NCI-H2029 treated with DMSO at 0.1 percent for 48 hours (cell line): ENCODE data around the gene CSN3.
"Not testable (repeated sequence)": the region's sequence is repeated elsewhere in the genome, so short reads cannot be mapped to it uniquely, and the experiment has no call there.

Experiments used
- DNase-seq: peaks from one replicate; lab custom pipeline; 2025; lab: John Stamatoyannopoulos, UW

CSN3 gene, protein sequence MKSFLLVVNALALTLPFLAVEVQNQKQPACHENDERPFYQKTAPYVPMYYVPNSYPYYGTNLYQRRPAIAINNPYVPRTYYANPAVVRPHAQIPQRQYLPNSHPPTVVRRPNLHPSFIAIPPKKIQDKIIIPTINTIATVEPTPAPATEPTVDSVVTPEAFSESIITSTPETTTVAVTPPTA

GRCh38 chr4:70242297-70242696 is at the start of gene CSN3:
Gene CSN3 (plus strand): TSS chr4:70242597. CDS start chr4:70244820, 2,223 bp downstream.
- DNase-seq = not testable (repeated sequence)

GRCh38 chr4:70192895-70193294 is 49.5 kb upstream of the CSN3 start:
- no peak for DNase-seq

DNA sequence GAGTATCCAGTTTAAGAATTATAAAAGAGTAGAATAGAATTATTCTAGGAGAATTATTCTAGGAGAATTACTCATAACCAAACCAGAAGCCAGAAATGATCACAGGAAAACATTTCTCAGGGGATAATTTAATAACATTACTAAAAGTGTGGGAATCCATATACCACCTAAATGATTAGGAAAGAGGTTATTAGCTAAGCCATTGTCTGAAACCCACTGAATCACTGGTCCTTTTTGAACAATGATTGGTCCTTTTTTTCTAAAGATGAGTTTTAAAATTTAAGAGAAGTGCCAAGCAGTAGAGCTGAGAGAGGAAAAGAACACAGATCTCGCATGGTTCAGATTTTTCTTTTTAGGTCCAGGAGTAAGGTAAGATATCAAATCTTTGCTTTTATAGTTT is 47.0 kb upstream of the CSN3 start, which contains the start of gene ODAM:
Gene ODAM, plus strand, starts transcription at position 301 of the 400 bp plus-strand sequence. CDS start 819 bp downstream, outside the sequence.
- DNase-seq = no peak

DNA sequence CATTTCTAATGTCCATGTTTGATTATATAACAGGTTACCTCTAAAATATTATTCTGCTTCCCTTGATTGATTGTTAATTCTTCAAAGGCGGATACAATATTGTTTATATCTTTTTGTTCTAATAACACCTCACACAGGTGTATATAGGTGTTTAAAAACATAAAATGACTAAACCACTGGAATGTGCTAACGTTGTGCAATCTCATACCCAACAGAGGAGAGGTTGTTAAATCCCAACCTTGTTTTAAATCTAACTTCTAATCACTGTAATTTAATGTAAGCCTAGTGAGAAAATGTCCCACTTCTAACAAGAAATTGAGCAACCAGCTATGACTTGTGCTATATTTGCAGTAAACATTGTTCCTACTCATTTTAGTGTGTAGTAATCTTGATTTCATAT is 45.5 kb upstream of the CSN3 start:
- no peak for DNase-seq

DNA sequence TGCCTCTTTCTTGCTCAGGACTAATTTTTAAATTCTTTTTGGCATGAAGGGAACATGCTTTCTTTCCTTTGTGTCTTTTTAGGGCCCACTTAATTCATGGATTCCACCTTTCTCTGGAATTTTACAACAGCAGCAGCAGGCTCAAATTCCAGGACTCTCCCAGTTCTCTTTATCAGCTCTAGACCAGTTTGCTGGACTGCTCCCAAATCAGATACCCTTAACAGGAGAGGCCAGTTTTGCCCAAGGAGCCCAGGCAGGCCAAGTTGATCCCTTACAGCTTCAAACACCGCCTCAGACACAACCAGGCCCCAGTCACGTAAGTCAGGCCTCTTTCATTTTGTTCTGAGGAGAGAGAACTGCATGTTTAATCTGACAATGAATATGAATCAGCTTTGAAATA is 44.6 kb upstream of the CSN3 start:
- DNase-seq = no peak

DNA sequence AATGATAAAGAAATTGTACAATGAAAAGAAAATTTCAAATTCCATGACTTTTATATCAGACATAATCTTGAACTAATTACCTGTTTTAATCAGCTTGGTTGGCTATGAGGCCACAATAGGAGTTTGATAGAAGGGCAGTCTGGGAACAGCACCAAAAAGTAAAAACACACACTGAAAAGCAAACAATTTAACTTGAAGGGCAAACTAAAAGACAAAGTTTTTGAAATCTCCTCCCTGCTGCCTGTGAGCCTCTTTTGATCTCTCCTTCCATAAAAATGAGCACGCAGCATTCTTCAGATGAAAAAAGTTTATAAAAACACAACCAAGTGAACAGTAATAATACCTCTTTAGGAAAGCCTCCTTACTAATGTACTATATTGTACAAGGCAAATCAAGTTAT is 38.8 kb upstream of the CSN3 start:
- no peak for DNase-seq

DNA sequence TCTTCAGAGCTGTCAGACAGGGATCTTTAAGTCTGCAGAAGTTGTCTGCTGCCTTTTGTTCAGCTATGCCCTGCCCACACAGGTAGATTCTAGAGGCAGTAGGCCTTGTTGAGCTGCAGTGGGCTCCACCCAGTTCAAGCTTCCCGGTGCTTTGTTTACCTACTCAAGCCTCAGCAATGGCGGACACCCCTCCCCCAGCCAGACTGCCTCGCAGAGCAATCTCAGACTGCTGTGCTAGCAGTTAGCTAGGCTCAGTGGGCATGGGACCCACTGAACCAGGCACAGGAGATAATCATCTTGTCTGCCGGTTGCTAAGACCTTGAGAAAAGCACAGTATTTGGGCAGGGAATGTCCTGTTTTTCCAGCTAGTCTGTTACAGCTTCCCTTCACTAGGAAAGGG is 29.6 kb upstream of the CSN3 start:
- not testable (repeated sequence) for DNase-seq

GRCh38 chr4:70216109-70216508 is 26.3 kb upstream of the CSN3 start:
- DNase-seq = not testable (repeated sequence)

- DNase-seq = not testable (repeated sequence)
Measured at GRCh38 chr4:70216550-70216949, 25.8 kb upstream of the CSN3 start.

DNA sequence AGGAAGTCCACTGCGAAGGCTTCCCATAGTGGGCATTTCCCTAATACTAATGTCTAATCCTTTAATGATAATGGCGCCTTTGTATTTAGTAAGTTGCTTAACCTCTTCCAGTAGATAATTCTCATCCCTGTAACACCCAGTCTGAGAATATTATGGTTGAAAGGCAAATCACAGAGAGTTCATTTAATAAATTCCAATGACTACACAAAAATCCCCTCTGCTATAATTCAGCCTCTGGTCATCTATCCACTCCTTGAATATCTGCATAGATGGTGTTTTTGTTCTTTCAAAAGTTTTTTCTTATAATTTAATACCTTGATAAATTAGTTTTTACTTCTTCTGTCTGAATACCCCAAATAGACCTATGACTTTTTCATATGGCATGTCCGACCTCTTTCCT is 21.0 kb upstream of the CSN3 start:
- not testable (repeated sequence) for DNase-seq

DNA sequence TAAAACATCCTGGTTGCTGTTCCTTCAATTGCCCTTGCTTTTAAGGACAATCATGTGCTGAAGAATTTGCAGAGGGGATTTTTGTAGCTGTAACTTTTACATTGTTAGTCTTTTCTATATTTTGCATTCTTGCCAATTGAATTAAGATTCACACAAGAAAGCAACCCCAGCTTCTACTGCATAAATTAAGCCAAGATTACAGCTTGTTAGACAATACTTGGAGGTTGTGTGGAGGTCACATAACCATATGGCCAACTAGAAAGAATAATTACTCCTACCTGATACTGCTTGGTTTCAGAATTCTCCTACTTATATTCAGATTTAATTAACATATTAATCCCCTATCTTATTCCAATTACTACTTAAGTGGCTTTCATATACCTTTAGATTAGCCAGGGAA is 20.6 kb upstream of the CSN3 start:
- not testable (repeated sequence) for DNase-seq

DNA sequence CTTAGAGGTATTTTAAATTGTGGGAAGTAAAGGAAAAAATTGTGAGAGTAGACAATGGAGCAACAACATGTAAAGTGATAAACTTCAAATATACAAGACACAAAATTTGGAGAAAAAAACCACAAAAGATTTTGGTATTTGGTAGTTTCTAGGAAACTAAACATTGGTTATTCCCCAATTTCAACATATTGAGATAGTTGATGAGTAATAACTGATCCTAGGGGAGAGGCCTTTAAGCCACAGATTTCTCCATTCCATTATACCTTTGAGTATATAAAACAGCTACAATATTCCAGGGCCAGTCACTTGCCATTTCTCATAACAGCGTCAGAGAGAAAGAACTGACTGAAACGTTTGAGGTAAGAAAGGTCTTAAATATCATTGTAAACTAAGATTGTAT is 16.6 kb upstream of the CSN3 start, which contains the start of gene FDCSP:
Gene FDCSP, plus strand, starts transcription at position 301 of the 400 bp plus-strand sequence. CDS start 5,071 bp downstream, outside the sequence.
- DNase-seq = no peak

- no peak for DNase-seq
Measured at GRCh38 chr4:70236125-70236524, 6.3 kb upstream of the CSN3 start.

- no peak for DNase-seq
Measured at GRCh38 chr4:70239131-70239883, 3.1 kb upstream of the CSN3 start.

- DNase-seq = no peak
Measured at GRCh38 chr4:70239884-70240591, 2.4 kb upstream of the CSN3 start.

- no peak for DNase-seq
Measured at GRCh38 chr4:70243091-70243490, 694 bp downstream of the CSN3 start.

DNA sequence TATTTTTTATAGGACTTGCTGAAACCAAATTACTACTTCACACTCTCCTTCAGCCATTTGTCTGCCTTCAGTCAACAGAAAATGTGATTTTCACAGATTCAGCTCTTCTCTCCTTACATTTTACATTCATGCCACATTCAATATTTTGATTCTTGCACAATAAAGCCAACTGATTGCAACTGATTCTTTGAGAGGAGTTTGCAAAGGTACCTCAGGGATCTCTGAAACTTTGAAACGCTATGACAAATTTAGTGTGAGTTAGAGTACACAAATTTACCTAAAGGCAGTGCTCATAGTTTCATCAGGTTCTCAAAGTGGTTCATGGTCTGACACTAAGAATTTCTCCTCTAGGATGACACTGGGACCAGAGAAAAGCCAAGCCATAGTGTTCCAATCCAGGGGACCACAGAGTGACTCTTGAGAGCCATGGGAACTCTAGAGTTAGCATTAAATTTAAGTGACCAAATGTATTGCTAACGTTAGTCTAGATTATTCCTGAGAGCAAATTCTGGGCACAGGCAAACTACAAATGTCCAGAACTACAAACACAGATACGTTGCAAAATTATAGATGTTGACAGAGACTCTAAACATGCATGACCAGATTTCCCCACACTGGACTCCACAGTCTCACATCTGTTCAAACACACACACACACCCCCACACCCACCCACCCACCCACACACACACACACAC is 9.0 kb downstream of the CSN3 start:
- no peak for DNase-seq

DNA sequence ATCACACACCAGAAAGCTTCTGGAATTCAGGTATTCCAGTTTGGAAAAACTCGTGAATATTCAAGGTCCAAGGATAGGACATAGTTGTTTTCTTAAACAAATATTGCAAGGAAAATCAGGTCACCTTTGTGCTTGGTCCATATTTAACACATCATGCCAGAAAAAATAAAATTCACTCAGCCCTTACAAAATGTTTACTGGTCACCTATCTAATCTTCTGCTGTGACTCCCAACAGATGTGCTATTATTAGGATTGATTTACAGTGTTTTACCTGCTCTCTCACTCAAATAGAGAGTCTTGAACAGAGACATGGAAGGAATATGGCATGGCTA is 9.5 kb downstream of the CSN3 start:
- no peak for DNase-seq

GRCh38 chr4:70269674-70270073 is 27.3 kb downstream of the CSN3 start:
- DNase-seq = no peak

DNA sequence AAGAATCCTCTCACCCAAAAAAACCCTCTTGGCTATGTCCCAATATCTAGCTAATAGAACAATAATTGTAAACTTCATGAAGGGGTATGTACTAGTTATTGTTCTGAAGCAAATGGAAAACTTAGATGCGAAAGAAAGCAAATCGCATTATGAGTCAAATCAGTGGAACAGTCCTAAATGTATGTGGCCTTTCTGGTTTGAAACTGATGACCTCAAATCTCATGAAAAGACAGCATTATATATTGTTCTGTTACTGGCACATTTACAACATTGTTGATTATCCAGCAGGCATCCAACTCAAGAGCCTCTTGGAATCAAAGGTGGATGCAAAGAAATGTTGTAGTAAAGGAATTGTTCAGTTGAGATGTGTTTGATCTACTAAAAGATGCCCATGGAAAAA is 34.7 kb downstream of the CSN3 start:
- DNase-seq = no peak

GRCh38 chr4:70280567-70280966 is 38.2 kb downstream of the CSN3 start:
- DNase-seq = peak; percentile 92

GRCh38 chr4:70288651-70289050 is 46.3 kb downstream of the CSN3 start:
- DNase-seq = no peak
